ENCODE data around the gene FDXR. TPM values are rescaled to one million over a fixed set of nuclear protein-coding genes. Genes with fewer than 3 reads are reported as not detected.

The FDXR gene
- polyA plus RNA-seq, 2 of the 4 experiments (the other 2 are of a cell fraction), result 32.5 to 43.3 TPM

- ChIA-PET CTCF (interaction anchor here (0.9 to 3.4 kb wide), 10 partner anchors 8 to 211 kb away, joined by 3 to 18 read pairs (median 4); partner anchors contain the start of gene ARMC7), POLR2A (interaction anchor here (0.9 to 2.3 kb wide), 3 partner anchors 26 to 114 kb away, joined by 3 to 10 read pairs (median 3); partner anchors contain the start of genes FDXR and MRPL58)
- no peak overlapping the region for H3K27ac ChIP-seq
- H3K9me3 ChIP-seq, result no peaks in the 10 kb centered on the region
- ATAC-seq, result no peak
- no peak overlapping the region for H3K4me3 ChIP-seq
- DNase-seq (ENCODE audit: low read depth in 1 of 2, low spot score in 1 of 2), result no peak
- peaks cover under 1% of the 10 kb centered on the region; the same call in 1 of the 3 replicates for H3K4me1 ChIP-seq
- WGBS (ENCODE audit: missing lambda C conversion rate), result 70% methylated on average over 11 of the region's 11 CpGs
- no peak for TF ChIP-seq ATOH8 (CRISPR knock-in tag; IDR thresholded peaks at IDR 0.05; ENCODE audit: low read depth)
- TF ChIP-seq ZFP36 (IDR thresholded peaks at IDR 0.05; ENCODE audit: borderline replicate concordance, partially characterized antibody), result peak; percentile 55
- H3K4me2 ChIP-seq, result no peak overlapping the region
- FAIRE-seq, result no peak
These were observed 25.7 kb upstream of the FDXR start for GRCh38 chr17:74898376-74898946.

GRCh38 chr17:74893936-74894671, 21.3 kb upstream of the FDXR start:
- 38% methylated on average over 19 of the region's 22 CpGs for WGBS (ENCODE audit: missing lambda C conversion rate)
- peak overlapping the region in 1 of 2 experiments; percentile 59; a peak in 3 of 6 replicates for H3K27ac ChIP-seq
- TF ChIP-seq JUN (IDR thresholded peaks at IDR 0.05) (no peak), NPAS2 (CRISPR knock-in tag; IDR thresholded peaks at IDR 0.05; ENCODE audit: borderline replicate concordance) (no peak), HMGXB4 (CRISPR knock-in tag; IDR thresholded peaks at IDR 0.05; ENCODE audit: borderline replicate concordance) (no peak), ZFP36 (IDR thresholded peaks at IDR 0.05; ENCODE audit: borderline replicate concordance, partially characterized antibody) (no peak), POLR2A (IDR thresholded peaks at IDR 0.05; ENCODE audit: low read length) (no peak), HOXB5 (CRISPR knock-in tag; IDR thresholded peaks at IDR 0.05) (no peak), ZNF302 (CRISPR knock-in tag; IDR thresholded peaks at IDR 0.05) (no peak), ZSCAN20 (CRISPR knock-in tag; IDR thresholded peaks at IDR 0.05) (no peak), CBX8 (IDR thresholded peaks at IDR 0.05) (no peak), BHLHE40 (IDR thresholded peaks at IDR 0.05; ENCODE audit: low read depth, low read length) (no peak), EHF (CRISPR knock-in tag; IDR thresholded peaks at IDR 0.05) (no peak), USF2 (IDR thresholded peaks at IDR 0.05) (no peak), RAD21 (conservative IDR thresholded peaks at IDR 0.05 in 1 of 2, IDR thresholded peaks at IDR 0.05 in 1 of 2) (no peak), E2F6 (IDR thresholded peaks at IDR 0.05; ENCODE audit: borderline replicate concordance, low read depth) (no peak), KDM5A (IDR thresholded peaks at IDR 0.05) (no peak)
- ChIA-PET POLR2A (interaction anchor here (0.7 to 1.0 kb wide), 3 partner anchors 19 to 28 kb away, joined by 3 to 7 read pairs (median 6); partner anchors contain the start of gene FDXR), CTCF (interaction anchor here (0.8 to 2.6 kb wide), 9 partner anchors 12 to 525 kb away, joined by 3 to 12 read pairs (median 6); partner anchors contain the start of genes OTOP2 and USH1G)
- no peak for DNase-seq (ENCODE audit: low read depth in 1 of 2, low spot score in 1 of 2)
- peak overlapping the region; percentile 89 for H3K4me2 ChIP-seq
- no peaks in the 10 kb centered on the region for H3K9me3 ChIP-seq
- H3K4me3 ChIP-seq, result peak overlapping the region; percentile 40
- H3K4me1 ChIP-seq, result peaks cover 4% of the 10 kb centered on the region; the same call in 1 of the 3 replicates
- FAIRE-seq, result no peak
- no peak; a peak in 1 of 6 replicates for ATAC-seq
